Smooth muscle cell (in vitro differentiated cells): Measurements from ENCODE around the gene DUSP19. TPM values are rescaled to one million over a fixed set of nuclear protein-coding genes. Genes with fewer than 3 reads are reported as not detected.

Experiments
- DNase-seq: peaks from one replicate; lab custom pipeline; 2025; ENCODE audit not compliant: unreplicated experiment; lab: John Stamatoyannopoulos, UW
- H2AFZ ChIP-seq: fragments of 200-600 bp; sonication (generic); 2 replicates; pipeline ENCODE4 v1.6.0; 2016; ENCODE audit warnings: antibody characterized with exemption, low read depth, mild to moderate bottlenecking
- H3F3A ChIP-seq: fragments of 200-600 bp; sonication (generic); 2 replicates; pipeline ENCODE4 v1.6.0; 2017; ENCODE audit warnings: antibody characterized with exemption, low read depth
- H3K27ac ChIP-seq: fragments of 200-600 bp; sonication (generic); 2 replicates; pipeline ENCODE4 v1.5.1; 2016; ENCODE audit warnings: low read depth, mild to moderate bottlenecking
- H3K27me3 ChIP-seq: fragments of 200-600 bp; sonication (generic); 2 replicates; pipeline ENCODE4 v1.6.1; 2016; ENCODE audit warnings: low read depth, mild to moderate bottlenecking
- H3K36me3 ChIP-seq: fragments of 200-600 bp; sonication (generic); 2 replicates; pipeline ENCODE4 v1.5.1; 2016; ENCODE audit warnings: low read depth
- H3K4me1 ChIP-seq: fragments of 200-600 bp; sonication (generic); 2 replicates; pipeline ENCODE4 v1.5.1; 2016; ENCODE audit warnings: low read depth
- H3K4me2 ChIP-seq: fragments of 200-600 bp; sonication (generic); 2 replicates; pipeline ENCODE4 v1.6.0; 2016; ENCODE audit warnings: mild to moderate bottlenecking
- H3K4me3 ChIP-seq: fragments of 200-600 bp; sonication (generic); 2 replicates; pipeline ENCODE4 v1.5.1; 2016; ENCODE audit warnings: mild to moderate bottlenecking
- H3K79me2 ChIP-seq: fragments of 200-600 bp; sonication (generic); 2 replicates; pipeline ENCODE4 v1.6.0; 2016; ENCODE audit warnings: low read depth, mild to moderate bottlenecking
- H3K9ac ChIP-seq: fragments of 200-600 bp; sonication (generic); 2 replicates; pipeline ENCODE4 v1.6.0; 2016; ENCODE audit warnings: low read depth
- H3K9me3 ChIP-seq: fragments of 200-600 bp; sonication (generic); replicated peaks from 2 replicates; pipeline ENCODE4 v1.5.1; 2016; ENCODE audit warnings: low read depth
- H4K20me1 ChIP-seq: fragments of 200-600 bp; sonication (generic); 2 replicates; pipeline ENCODE4 v1.6.0; 2016; ENCODE audit warnings: low read depth
- CTCF ChIP-seq: fragments of 200-600 bp; sonication (generic); IDR thresholded peaks from 2 replicates; pipeline ENCODE4 v1.5.1; 2017; ENCODE audit warnings: borderline replicate concordance, mild to moderate bottlenecking, antibody characterized with exemption; ENCODE audit not compliant: insufficient read depth, poor library complexity, severe bottlenecking
- WGBS: methylation state at CpG from one replicate; pipeline ENCODE4 v1.1.7; 2016; ENCODE audit warnings: low lambda C conversion rate; 5-methylcytosine and 5-hydroxymethylcytosine counted together
- polyA plus RNA-seq: library from polyadenylated mRNA; unstranded; fragments of >200 nt; fragmentation: Nextera tagmentation; extraction: Ambion mirVana; gene quantifications from 2 replicates; pipeline ENCODE4 v1.2.1, GENCODE V29; 2016
- small RNA-seq: library from RNA; depleted of rRNA; stranded (forward); fragments of <200 nt; gene quantifications from one replicate; pipeline ENCODE3, GENCODE V24; 2014
- total RNA-seq: library from RNA; depleted of rRNA; stranded (reverse); fragments of >200 nt; gene quantifications from 2 replicates; pipeline ENCODE4 v1.2.3, GENCODE V29; 2014

The DUSP19 gene
- total and polyA plus RNA-seq, 2 experiments from 2014 or later: 0.70 to 1.2 TPM

GRCh38 chr2:183134016-183134415 lies 55.5 kb downstream of the DUSP19 start:
- Histone ChIP-seq H3K4me1 (no peaks in the 10 kb centered on the region), H3K36me3 (no peaks in the 10 kb centered on the region), H2AFZ (no peak overlapping the region)

GRCh38 chr2:183148955-183149354 lies 70.4 kb downstream of the DUSP19 start:
- Histone ChIP-seq H3K36me3 (no peaks in the 10 kb centered on the region), H3K4me3 (no peak overlapping the region), H2AFZ (no peak overlapping the region), H3K79me2 (no peaks in the 10 kb centered on the region), H3F3A (no peaks in the 10 kb centered on the region), H3K27ac (no peak overlapping the region), H4K20me1 (no peaks in the 10 kb centered on the region), H3K4me2 (no peak overlapping the region), H3K27me3 (no peaks in the 10 kb centered on the region), H3K4me1 (peaks cover 6% of the 10 kb centered on the region), H3K9ac (no peak overlapping the region), H3K9me3 (no peaks in the 10 kb centered on the region)
- DNase-seq: no peak
- 100% methylated on average over 1 of the region's 1 CpG for WGBS
- TF ChIP-seq CTCF: no peak

More at GRCh38 chr2:183134016-183134415, 55.5 kb downstream of the DUSP19 start:
- Histone ChIP-seq H3K9me3 (no peaks in the 10 kb centered on the region), H3K9ac (no peak overlapping the region), H3K79me2 (peaks cover 19% of the 10 kb centered on the region), H3K27me3 (no peaks in the 10 kb centered on the region), H3K4me2 (no peak overlapping the region), H3K27ac (no peak overlapping the region), H4K20me1 (no peaks in the 10 kb centered on the region), H3F3A (no peaks in the 10 kb centered on the region), H3K4me3 (no peak overlapping the region)
- no peak for DNase-seq
- WGBS: 96% methylated on average over 2 of the region's 2 CpGs
- no peak for TF ChIP-seq CTCF

- H3K4me1 ChIP-seq: peaks cover 6% of the 10 kb centered on the region
- WGBS: 75% methylated on average over 2 of the region's 2 CpGs
- H3K27ac ChIP-seq: no peak overlapping the region
- no peak overlapping the region for H2AFZ ChIP-seq
- H3K9ac ChIP-seq: no peak overlapping the region
- H3F3A ChIP-seq: no peaks in the 10 kb centered on the region
- TF ChIP-seq CTCF: no peak
- no peaks in the 10 kb centered on the region for H3K9me3 ChIP-seq
- no peaks in the 10 kb centered on the region for H3K36me3 ChIP-seq
- H3K27me3 ChIP-seq: no peaks in the 10 kb centered on the region
- DNase-seq: no peak
- no peaks in the 10 kb centered on the region for H4K20me1 ChIP-seq
- H3K79me2 ChIP-seq: no peaks in the 10 kb centered on the region
- no peak overlapping the region for H3K4me3 ChIP-seq
- H3K4me2 ChIP-seq: no peak overlapping the region
These were observed 70.9 kb downstream of the DUSP19 start for GRCh38 chr2:183149489-183149888.

Small RNA genes lying within 50 kb of the gene (small RNA-seq; reads per million reads assigned to genes)
- gene RF00599: not detected

Other genes starting within 250 kb of the DUSP19 start
- gene FRZB, start 212.1 kb upstream of the DUSP19 start, total RNA-seq: 11.2 and 12.4 TPM in 2 replicates
- 30.6 and 33.5 TPM in 2 replicates for gene FRZB, start 212.1 kb upstream of the DUSP19 start, polyA plus RNA-seq
- 209 and 210 TPM in 2 replicates for gene NCKAP1, start 40.3 kb upstream of the DUSP19 start, total RNA-seq
- gene NCKAP1, start 40.3 kb upstream of the DUSP19 start, polyA plus RNA-seq: 54.2 and 60.4 TPM in 2 replicates
- gene NUP35, start 45.7 kb downstream of the DUSP19 start, total RNA-seq: 14.1 and 17.0 TPM in 2 replicates
- 3.5 and 6.6 TPM in 2 replicates for gene NUP35, start 45.7 kb downstream of the DUSP19 start, polyA plus RNA-seq